ENCODE results near the gene CD53.

The CD53 gene

GRCh38 chr1:110945626-110946025, 72.7 kb downstream of the CD53 start:
- H3K4me3 ChIP-seq (replicated peaks; ENCODE audit: low read depth, low read length): no peak overlapping the region
- TF ChIP-seq CTCF (IDR thresholded peaks at IDR 0.05; ENCODE audit: insufficient read depth, low read length, poor library complexity, severe bottlenecking): no peak
- DNase-seq (ENCODE audit: extremely low read depth, insufficient read length): no peak
- no peaks in the 10 kb centered on the region for H3K27me3 ChIP-seq (replicated peaks; ENCODE audit: control insufficient read depth, insufficient read depth, low read length)
- H3K36me3 ChIP-seq (ENCODE audit: control insufficient read depth, insufficient read depth, low read length): no peaks in the 10 kb centered on the region; the same call in 1 of the 2 replicates

- Histone ChIP-seq H3K4me3 (replicated peaks; ENCODE audit: low read depth, low read length) (no peak overlapping the region), H3K27me3 (replicated peaks; ENCODE audit: control insufficient read depth, insufficient read depth, low read length) (no peaks in the 10 kb centered on the region), H3K36me3 (ENCODE audit: control insufficient read depth, insufficient read depth, low read length) (no peaks in the 10 kb centered on the region; the same call in 1 of the 2 replicates)
- no peak for TF ChIP-seq CTCF (IDR thresholded peaks at IDR 0.05; ENCODE audit: insufficient read depth, low read length, poor library complexity, severe bottlenecking)
- no peak for DNase-seq (ENCODE audit: extremely low read depth, insufficient read length)
Measured at GRCh38 chr1:110948038-110948810, 75.3 kb downstream of the CD53 start.

Data from GM06990 (cell line).